GM21723 (cell line): Measurements from ENCODE around the gene RNF38.
"Not testable (repeated sequence)": the region's sequence is repeated elsewhere in the genome, so short reads cannot be mapped to it uniquely, and the experiment has no call there.

ENCODE experiments used
- ATAC-seq: cut with Tn5 transposase; IDR thresholded peaks from one replicate; pipeline ENCODE4 v1.9.1; 2021; ENCODE audit warnings: mild to moderate bottlenecking, moderate library complexity; ENCODE audit not compliant: unreplicated experiment

RNF38 gene

DNA sequence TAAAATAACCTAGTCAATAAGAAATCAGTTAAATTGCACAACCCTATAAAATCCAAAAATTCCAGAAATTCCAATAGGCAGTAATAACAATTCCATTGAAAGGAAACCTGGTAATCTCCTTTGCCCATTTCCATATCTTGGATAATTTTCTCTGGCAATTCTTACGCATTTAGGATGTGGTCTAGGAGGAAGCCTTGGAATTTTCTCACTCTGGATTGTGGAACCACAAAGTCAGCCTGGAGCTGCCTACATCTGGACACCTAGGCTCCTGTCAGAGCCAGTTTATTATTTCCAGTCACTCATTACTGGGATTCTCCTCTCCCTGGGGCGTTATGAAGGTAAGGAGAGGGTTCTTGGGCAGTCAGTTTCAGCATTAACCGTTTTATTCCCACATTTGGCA lies 101.5 kb downstream of the RNF38 start:
- no peak for ATAC-seq

DNA sequence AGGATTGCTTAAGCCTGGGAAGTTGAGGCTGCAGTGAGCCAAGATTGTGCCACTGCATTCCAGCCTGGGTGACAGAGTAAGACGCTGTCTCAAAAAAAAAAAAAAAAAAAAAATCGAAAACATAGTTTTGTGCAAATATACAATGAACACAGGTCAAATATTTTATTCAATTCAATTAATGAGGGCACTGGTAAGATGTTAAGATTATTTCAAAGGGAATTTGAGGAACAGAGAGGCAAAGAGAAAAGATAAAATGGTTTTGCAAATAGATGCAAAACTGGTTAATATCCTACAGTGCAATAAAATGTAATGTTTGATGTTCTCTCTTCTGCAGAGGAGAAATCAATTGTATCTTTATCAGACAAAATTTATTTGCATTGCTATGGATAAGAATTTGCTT lies 102.3 kb downstream of the RNF38 start:
- ATAC-seq = no peak

DNA sequence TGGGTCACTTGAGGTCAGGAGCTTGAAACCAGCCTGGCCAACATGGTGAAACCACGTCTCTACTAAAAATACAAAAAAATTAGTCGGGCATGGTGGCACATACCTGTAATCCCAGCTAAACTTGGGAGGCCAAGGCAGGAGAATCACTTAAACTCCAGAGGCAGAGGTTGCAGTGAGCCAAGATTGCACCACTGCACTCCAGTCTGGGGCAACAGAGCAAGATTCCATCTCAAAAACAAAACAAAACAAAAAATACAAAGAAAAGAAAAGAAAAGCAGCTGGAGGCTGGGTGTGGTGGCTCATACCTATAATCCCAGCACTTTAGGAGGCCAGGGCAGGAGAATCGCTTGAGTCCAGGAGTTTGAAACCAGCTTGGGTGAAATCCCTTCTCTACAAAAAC lies 105.1 kb downstream of the RNF38 start:
- not testable (repeated sequence) for ATAC-seq

DNA sequence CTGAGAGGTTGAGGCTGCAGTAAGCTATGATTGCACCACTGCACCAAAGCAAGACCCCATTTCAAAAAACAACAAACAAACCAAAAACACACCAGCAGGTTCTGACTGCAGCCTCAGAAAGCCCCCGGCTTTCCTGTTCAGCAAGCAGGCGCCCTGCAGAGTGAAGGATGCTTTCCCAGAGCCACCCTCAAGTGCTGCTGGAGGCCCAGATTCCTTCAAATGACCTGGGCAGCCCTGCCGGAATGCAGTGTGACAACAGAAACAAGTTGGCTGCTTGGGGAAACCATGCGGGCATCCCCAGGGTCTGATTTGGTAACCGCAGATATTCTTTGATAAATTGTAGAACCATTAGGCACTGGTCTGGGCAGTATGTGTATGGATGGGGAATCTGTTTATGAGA lies 106.2 kb downstream of the RNF38 start:
- ATAC-seq = no peak

DNA sequence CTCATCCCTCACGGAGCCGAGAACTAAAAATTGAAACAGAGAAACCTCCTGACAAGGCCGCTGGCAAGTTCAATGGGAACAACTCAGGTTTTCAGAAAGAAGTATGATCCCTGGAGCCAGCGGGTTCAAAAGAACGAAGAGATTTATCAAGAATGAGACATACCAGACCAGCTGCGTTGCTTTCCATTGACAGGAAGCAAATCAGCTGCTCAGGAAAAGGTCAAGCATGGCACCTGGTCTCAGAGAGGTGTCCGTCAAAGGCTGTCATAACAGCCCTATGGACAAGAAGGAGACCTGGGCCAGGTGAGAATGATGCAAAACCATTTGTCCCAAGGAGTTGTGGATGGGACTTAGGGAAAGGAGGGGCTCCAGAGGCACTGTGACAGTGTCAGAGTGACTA lies 106.9 kb downstream of the RNF38 start:
- ATAC-seq = no peak

DNA sequence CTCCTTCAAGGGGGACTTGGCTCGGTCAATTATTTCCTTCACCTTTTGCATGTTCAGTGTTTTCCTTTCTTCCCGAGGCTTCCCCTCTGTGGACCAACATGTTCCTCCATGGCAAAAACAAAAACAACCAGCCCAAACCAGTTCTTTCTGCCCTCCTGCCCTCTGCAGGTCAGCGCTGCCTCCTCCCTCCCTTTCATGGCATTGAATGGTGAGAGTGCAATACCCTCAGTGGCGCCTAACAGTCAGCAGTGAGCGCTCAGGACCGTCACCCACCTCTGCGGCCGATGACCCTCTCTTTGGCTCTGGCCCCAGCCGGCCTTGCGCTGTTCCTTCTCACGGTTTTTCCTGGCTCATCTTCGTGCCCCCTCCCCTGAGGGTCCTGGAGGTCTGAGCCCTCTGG lies 107.4 kb downstream of the RNF38 start:
- ATAC-seq = no peak

DNA sequence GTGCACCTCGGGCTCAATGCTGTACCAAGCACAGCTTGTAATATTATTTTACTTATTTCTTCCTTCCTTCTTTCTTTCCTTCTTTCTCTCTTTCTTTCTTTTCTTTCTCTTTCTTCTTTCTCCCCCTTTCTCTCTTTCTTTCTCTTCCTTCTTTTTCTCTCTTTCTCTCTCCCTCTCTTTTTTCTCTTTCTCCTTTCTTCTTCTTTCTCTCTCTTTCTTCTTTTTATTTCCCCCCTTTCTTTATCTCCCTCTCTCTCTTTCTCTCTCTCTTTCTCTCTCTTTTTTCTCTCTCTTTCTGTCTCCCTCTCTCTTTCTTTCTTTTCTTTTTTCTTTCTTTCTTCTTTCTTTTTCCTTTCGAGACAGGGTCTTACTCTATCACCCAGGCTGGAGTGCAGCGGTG lies 109.1 kb downstream of the RNF38 start:
- no peak for ATAC-seq

DNA sequence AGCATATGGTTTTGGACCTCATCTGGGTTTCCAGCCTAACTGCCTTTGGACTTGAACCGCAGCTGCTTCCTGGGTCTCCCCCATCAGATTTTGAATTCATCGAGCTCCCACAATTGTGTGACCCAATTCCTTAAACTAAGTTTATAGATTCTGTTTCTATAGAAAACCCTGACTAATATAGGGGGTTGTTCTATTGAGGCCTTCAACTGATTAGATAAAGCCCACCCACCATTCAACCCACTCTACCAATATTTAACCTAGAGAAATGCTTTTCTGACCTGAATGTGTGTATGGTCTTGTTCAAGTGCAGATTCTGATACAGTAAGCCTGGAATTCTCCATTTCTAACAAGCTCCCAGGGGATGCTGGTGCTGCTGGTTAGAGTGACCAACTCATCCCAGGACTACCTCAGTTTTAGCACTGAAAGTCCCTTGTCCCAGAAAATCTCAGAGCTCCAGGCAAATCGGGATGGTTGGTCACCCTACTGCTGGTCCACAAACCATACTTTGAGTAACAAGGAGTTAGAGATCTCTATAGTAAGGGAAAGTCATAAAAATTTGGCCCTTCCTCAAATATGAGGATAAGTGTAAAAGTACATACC lies 110.1 kb downstream of the RNF38 start:
- ATAC-seq = no peak

DNA sequence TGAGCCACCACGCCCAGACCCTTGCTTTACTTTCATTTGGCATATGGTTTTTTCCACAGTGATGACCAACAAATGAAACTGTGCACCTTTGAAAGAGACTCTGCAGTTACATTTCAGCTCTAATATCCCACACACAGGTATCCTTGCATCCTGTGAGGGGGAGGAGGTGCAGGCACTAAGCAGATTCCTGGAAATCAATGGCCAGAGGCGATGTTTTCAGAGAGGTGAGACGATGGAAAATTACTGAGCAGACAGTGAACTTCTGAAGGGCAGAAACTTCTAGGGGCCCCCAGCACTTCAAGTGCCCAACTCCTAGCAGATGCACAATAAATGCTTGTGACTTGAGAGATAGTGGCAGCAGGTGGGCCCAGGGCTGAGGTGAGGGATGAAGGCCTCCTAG lies 112.0 kb downstream of the RNF38 start:
- ATAC-seq = no peak
